Fibroblast of skin of left biceps (primary cell): ENCODE measurements around the gene PALS2.
A peak's percentile ranks its signal among the peaks of the same experiment; 100 is the strongest.

Experiments
- DNase-seq, 2 experiments: peaks; one replicate each; pipeline ENCODE4 v3.0.0-alpha.2; 2013; ENCODE audit warnings: low read depth in 2 of 2

Gene PALS2

DNA sequence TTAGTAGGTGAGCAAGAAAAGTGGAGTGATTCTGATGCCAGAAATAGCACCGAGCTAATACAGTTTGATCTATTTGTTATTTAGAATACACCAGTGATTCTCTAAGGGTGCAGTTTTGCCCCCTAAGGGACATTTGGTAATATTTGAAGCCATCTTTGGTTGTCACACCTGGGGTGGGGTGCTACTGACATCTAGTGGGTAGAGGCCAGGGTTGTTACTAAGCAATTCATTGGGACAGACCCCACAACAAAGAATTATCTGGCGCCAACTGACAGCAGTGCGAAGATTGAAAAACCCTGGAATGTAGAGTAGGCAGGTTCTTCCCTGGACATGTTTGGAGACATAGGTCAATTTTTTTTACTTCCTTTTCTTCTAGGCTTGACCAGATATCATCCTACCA lies 14.6 kb downstream of the PALS2 start:
- no peak for DNase-seq

DNA sequence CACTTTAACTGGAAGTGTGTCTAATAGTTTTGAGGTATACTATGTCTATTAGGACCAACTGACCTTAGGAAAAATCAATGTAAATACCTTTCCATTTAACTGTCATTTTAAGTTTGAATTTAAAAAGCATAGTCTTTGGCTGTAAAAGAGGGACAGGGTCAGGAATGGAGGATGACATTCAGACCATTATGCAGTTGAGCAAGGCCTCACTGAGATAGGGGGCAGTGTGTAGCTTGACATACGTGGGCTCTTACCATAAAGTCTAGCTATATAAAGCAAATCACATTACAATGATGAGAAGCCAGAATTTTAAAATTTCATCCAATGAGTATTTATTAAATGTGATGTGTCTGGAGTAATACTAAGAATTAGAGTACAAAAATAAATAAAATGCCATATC lies 17.9 kb downstream of the PALS2 start:
- no peak for DNase-seq

DNA sequence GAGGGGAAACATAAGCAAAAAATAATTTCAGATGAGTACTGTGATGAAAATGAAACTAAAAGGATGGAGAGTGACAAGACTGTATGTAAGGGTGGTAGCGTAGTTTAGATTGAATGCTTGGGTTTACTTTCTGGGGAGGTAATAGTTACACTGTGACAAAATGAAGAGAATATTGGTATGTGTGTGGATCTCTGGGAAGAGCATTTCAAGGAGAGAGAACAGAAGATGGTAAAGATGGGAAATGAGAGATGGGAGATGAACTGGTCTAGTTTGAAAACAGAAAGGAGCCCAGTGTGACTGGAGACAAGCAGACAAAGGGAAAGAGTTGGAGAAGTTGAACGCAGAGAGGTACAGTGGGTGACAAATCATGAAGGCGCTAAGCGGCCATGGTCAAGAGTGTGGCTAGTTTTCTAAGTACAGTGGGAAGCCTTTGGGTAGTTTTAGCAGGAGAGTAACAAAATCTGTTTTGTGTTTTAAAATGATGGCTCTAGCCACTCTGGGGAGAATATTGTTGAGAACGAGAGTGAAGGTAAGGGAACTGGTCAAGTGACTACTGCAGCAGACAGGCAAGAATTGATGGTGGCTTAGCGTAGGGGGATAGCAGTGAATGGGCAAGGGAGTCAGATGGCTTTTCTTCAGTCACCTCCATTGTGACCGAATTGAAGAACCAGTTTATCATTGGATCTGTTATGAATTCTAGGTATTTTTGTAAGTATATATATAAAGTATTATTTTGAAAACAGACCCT lies 22.6 kb downstream of the PALS2 start:
- DNase-seq = no peak

DNA sequence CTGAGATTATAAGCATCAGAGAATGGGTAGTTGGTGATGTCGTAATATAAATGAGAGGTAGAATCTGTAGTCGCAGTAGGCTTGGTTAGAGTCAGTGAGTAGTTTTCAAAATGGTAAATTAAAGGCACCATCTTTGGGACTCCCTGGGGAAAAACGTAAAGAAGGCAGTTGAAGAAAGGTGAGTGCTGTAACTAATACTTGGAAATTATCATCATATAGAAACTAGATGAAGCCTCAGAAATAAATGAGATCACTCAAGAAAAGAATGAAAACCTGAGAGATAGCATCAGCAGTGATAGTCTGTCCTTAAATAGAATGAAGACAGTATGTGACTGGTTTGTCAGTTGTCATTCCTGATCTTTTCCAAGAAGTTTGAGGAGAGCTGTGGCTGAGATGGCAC lies 23.8 kb downstream of the PALS2 start:
- DNase-seq = no peak

DNA sequence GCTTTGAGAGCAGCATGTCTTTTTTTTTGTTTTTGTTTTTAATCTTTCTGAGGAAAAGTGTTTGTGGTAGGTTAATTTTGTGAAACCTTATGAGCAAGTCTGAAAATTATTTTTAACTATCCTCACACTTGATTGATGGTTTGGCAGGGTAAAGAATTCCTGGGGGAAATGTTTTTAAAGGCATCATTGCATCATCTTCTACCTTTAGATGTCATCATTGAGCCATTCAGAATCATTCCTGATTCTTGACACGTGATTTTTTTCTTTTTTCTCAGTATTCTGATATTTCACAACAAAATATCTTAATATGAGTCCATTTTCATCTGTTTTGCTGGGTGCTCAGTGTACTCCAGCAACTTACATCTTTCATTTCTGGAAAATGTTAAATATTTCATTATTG lies 28.3 kb downstream of the PALS2 start:
- DNase-seq = peak in 1 of 2 experiments; percentile 6

DNA sequence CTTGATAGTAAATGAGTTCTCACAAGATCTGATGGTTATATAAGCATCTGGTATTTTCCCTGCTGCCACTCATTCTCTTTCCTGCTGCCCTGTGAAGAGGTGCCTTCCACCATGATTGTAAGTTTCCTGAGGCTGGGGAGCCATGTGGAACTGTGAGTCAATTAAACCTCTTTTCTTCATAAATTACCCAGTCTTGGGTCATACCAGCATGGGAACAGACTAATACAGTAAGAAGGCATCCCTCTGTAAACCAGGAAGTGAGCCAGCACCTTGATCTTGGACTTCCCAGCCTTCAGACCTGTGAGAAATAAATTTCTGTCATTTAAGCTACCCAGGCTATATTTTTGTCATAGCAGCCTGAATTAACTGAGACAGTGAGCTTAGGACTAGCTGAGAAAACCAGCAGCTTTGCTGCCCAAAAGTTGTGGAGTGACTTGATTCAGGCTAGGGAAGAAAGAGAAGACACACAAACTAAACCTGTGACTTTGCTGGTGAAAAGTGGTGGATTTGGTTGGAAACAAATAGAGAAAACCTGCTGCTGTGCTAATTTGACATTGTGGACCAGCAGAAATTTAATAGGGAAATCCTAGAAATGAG lies 29.7 kb downstream of the PALS2 start:
- DNase-seq = no peak

DNA sequence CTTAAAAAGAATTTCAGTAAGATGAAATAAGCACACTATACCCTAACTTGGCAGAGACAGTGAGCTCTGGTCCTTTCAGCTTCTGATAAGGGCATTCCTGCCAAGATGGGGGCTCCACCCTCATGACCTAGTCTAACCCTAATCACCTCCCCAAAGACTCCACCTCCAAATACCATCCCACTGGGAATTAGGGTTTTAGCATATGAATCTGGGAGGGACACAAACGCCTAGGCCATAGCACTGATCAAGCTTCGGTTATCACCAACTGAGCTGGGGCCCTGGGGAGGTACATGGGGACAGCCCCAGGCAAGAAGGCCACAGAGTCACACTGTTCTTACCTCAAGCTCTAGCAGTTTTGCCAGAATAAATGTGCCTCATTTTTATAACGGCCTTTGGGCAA lies 31.4 kb downstream of the PALS2 start:
- no peak for DNase-seq

DNA sequence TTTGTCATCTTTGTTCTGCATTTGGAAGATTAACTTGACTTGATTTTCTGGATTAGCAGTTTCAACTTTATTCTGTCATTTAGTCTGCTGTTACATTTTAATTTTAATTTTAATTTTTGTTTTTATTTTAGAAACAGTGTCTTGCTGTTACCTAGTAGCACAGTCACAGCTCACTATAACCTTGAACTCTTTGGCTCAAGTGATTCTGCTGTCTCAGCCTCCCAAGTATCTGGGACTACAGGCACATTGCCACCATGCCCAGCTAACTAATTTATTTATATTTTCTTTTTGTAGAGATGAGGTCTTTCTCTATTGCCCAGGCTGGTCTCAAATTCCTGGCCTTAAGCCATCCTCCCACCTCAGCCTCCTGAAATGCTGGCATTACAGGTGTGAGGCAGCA lies 35.3 kb downstream of the PALS2 start:
- no peak for DNase-seq

DNA sequence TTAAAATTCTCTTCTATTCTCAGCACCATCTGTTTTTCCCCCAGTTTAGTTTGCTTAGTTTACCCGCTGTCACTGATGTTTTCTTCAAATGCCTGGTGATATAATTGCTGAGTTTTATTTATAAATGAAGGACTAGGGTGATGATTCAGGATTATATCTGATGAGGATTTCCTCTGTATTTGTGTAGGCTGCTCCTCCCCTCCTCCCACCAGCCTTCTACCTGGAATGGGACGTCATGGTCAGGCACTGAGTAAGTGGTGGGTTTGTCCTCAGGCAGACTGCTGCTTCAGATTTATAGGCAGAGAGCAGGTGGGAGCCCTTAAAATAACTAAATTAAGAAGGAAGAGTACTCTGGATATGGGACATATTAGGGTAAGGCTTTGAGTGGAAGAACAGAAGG lies 35.8 kb downstream of the PALS2 start:
- no peak for DNase-seq

DNA sequence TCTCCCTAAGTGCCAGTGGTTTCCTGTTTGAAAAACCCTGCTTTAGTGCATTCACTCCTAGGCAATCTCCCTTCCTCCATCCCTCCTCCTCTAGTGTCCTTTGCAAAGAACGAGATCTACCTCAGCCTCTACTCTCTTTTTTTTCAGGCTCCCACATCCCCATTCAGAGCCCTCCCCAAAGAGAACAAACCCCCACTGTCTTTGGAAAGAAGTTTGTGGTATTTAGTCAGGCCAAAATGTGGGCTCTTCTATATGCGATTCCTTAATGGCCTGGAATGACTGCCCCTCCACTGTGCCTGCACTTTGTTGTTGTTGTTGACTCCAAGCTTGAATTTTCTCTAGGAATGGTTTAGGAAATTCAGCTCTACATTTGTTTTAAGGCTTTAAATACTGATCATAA lies 36.3 kb downstream of the PALS2 start:
- DNase-seq = no peak

DNA sequence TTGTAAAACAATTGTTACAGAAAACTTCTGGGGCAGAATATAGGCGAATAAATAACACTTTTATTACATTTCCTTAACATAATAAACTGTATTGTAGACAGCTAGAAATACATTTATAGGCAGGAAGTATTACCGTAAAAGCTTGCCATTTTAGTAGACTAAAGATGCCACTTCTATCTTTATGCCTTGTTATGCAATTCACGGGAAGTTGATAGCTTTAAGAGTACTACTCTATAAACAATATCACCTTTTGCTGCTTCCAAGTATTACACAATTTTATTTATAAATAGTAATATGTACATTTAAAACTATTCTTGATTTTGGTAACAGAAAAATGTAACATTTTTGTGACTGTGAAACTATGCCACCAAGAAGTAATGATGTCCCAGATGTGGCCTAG lies 37.9 kb downstream of the PALS2 start:
- no peak for DNase-seq

DNA sequence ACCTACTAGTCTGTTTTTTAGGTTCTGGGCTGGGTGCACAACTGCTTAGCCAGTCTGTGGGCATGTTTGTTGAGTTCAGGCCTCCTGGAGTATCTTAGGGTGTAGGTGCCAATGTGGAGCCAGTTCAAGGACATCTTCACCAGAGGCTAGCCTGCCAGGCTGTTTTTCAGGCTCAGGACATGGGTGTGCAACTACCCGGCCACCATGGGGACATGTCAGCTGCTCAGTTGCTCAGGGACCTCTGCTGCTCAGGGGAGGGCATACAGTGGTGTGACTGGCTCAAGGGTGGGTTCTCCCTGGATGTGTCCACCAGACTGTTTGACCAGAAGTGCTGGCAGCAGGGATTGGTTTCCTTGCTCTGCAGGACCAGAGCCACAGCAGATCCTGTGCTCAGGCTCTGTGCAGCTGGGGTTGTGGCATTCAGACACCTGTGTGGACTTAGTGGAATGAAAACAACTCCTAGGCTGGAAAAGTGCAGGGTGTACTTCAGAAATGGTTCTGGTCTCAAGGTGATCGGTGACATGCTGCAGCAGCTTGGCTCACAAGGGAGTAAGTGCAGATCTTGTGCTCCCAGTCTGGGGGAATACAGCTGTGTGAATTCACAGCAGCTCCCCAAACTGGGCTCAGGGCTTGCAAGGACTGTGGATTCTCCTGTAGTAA lies 44.8 kb downstream of the PALS2 start:
- DNase-seq = no peak

DNA sequence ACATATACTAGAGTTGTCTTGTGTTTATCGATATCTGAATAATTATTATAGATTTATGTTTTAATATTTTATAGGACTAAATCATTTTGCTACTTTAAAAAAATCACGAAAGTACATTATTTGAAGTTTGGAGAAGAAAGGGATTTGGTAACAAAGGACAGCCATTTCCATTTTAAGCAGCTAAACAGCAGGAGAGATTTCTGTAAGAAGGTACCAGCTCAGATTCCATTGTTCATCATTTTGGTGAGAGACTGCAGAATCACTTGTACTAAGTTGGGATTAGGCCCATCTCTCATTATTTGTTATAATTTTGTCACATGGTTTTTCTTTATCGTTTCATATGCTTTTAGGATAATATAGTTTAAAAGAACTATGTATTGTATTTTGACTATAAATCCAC lies 46.7 kb downstream of the PALS2 start:
- no peak for DNase-seq

DNA sequence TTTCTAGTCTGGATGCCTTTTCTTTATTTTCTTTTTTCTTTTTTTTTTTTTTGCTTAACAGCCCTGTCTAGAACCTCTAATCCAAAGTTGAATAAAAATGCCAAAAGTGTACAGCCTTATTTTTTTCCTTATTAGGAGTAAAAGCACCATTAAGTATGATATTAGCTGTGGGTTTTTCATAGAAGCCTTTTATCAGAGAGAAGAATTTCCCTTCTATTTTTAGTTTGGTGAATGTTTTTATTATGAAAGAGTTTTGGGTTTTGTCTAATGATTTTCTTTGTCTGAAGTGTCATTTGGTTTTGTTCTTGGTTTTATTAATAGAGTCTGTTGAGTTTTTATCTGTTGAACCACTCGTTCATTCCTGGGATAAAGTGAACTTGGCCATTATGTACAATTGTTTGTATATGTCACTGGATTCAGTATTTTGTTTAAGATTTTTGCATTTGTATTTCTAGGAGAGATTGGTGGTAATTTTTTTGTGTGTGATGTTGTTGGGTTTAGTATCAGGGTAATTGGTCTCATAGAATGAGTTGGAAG lies 49.5 kb downstream of the PALS2 start:
- no peak for DNase-seq
